Fibroblast of mammary gland (primary cell): Measurements from ENCODE around the gene PCDHB6.
"Not testable (repeated sequence)": the region's sequence is repeated elsewhere in the genome, so short reads cannot be mapped to it uniquely, and the experiment has no call there.

Experiments used
- DNase-seq: peaks from one replicate; pipeline ENCODE4 v3.0.0-alpha.2; 2010; ENCODE audit warnings: low read depth
- H3K4me3 ChIP-seq: 2 replicates; pipeline ENCODE4 v1.5.1; 2011; ENCODE audit warnings: low read depth, mild to moderate bottlenecking, low read length, moderate library complexity; ENCODE audit not compliant: control insufficient read depth
- TF ChIP-seq, protein P1 (sequence below): conservative IDR thresholded peaks from 2 replicates; pipeline ENCODE4 v1.5.1; 2011; ENCODE audit warnings: low read depth, low read length, inconsistent platforms; ENCODE audit not compliant: control insufficient read depth, insufficient read depth

Gene PCDHB6

DNA sequence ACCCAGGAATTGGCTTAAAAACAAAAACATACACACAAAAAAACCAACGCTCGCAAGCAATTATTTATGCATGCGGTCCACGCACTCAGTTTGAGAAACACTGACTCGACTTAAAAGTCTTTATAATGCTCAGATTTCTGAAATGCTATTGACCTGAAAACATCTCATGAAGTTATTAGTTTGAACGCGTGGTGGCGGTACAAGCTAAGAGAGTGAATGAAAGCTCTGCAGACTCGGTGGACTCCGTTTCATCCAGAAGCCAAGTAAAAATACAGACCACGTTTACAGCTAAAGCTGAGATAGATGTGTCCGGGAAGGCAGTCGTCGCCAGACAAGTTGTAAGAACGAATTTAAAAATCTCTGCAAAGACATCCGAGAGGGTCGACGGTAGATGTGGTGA lies at the start of gene PCDHB6:
PCDHB6 (plus strand) TSS at position 246 of the 400 bp plus-strand sequence. CDS start 201 bp downstream, outside the sequence.
- TF ChIP-seq, protein P1, sequence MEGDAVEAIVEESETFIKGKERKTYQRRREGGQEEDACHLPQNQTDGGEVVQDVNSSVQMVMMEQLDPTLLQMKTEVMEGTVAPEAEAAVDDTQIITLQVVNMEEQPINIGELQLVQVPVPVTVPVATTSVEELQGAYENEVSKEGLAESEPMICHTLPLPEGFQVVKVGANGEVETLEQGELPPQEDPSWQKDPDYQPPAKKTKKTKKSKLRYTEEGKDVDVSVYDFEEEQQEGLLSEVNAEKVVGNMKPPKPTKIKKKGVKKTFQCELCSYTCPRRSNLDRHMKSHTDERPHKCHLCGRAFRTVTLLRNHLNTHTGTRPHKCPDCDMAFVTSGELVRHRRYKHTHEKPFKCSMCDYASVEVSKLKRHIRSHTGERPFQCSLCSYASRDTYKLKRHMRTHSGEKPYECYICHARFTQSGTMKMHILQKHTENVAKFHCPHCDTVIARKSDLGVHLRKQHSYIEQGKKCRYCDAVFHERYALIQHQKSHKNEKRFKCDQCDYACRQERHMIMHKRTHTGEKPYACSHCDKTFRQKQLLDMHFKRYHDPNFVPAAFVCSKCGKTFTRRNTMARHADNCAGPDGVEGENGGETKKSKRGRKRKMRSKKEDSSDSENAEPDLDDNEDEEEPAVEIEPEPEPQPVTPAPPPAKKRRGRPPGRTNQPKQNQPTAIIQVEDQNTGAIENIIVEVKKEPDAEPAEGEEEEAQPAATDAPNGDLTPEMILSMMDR: peak; percentile 14
- H3K4me3 ChIP-seq: no peak within 1 kb of the TSS
- DNase-seq: peak; percentile 6

DNA sequence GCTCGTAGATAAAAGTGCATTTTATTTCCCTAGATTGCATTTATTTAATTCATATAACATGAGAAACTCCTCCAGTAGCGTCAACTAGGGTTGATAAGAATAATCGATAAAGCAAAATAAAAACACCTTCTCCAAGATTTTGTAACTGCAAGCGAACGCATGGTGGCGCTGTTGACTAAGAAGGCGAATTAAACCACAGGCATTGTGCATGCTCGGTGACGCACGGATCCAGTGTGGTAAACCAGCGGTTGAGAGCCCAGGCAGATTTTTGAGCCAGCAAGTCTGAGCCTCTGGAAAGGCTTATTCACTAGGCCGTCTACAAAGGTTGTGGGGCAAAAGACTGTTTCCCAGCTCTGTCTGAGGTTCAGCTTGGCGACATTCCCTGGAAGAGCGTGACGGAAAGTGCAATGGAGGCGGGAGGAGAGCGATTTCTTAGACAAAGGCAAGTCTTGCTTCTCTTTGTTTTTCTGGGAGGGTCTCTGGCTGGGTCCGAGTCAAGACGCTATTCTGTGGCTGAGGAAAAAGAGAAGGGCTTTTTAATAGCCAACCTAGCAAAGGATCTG lies 49.5 kb upstream of the PCDHB6 start, which contains the start of gene PCDHB3:
PCDHB3 (plus strand) TSS at position 231 of the 563 bp plus-strand sequence; CDS start at position 408, 177 bp downstream.
- H3K4me3 ChIP-seq: no peak within 1 kb of the TSS
- TF ChIP-seq, protein P1: peak; percentile 37
- DNase-seq: peak; percentile 60

DNA sequence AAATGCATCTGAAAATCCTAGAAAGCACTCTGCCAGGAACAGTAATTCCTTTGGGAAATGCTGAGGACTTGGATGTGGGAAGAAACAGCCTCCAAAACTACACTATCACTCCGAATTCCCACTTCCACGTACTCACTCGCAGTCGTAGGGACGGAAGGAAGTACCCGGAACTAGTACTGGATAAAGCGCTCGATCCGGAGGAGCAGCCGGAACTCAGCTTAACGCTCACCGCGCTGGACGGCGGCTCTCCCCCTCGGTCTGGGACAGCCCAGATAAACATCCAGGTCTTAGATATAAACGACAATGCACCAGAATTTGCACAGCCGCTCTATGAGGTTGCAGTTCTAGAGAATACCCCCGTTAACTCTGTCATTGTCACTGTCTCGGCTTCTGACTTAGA lies 48.8 kb upstream of the PCDHB6 start:
- DNase-seq: no peak
- no peak overlapping the region for H3K4me3 ChIP-seq
- TF ChIP-seq, protein P1: no peak

DNA sequence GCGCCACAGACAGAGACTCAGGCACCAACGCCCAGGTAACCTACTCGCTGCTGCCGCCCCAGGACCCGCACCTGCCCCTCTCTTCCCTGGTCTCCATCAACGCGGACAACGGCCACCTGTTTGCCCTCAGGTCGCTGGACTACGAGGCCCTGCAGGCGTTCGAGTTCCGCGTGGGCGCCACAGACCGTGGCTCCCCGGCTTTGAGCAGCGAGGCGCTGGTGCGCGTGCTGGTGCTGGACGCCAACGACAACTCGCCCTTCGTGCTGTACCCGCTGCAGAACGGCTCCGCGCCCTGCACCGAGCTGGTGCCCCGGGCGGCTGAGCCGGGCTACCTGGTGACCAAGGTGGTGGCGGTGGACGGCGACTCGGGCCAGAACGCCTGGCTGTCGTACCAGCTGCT lies 47.8 kb upstream of the PCDHB6 start:
- not testable (repeated sequence) for H3K4me3 ChIP-seq, DNase-seq

- not testable (repeated sequence) for H3K4me3 ChIP-seq, DNase-seq
Observed at GRCh38 chr5:141102471-141102870, 47.4 kb upstream of the PCDHB6 start.

- no peak for DNase-seq
- TF ChIP-seq, protein P1: no peak
- no peak overlapping the region for H3K4me3 ChIP-seq
Observed at GRCh38 chr5:141105350-141105749, 44.5 kb upstream of the PCDHB6 start.

- H3K4me3 ChIP-seq: no peak overlapping the region
- no peak for DNase-seq
- TF ChIP-seq, protein P1: no peak
Observed at GRCh38 chr5:141119250-141119649, 30.6 kb upstream of the PCDHB6 start.

GRCh38 chr5:141121563-141121962 lies 28.3 kb upstream of the PCDHB6 start, which contains the start of gene PCDHB4:
Gene PCDHB4 (plus strand): TSS chr5:141121818. CDS start chr5:141121999, 181 bp downstream.
- TF ChIP-seq, protein P1: peak; percentile 14
- DNase-seq: peak; percentile 8
- no peak within 1 kb of the TSS for H3K4me3 ChIP-seq
